Transverse colon (tissue), 4 donors: ENCODE data around the gene APOD.

Source experiments
- POLR2A ChIP-seq: fragments of 450-650 bp; IDR thresholded peaks from one replicate; pipeline ENCODE4 v1.6.1; 2016; ENCODE audit warnings: antibody characterized with exemption, mild to moderate bottlenecking, moderate library complexity
- POLR2AphosphoS5 ChIP-seq, 3 donors: sonication (generic); formaldehyde crosslinking; IDR thresholded peaks; one replicate each; pipeline ENCODE4 v1.6.1; 2016; ENCODE audit warnings: antibody characterized with exemption in 3 of 3
- TF ChIP-seq, protein P1 (sequence below), 5 experiments: fragments of 200-600 bp in 3 of 5; fragments of 450-650 bp in 2 of 5; sonication (generic) in 3 of 5; IDR thresholded peaks; 1 replicate in 2 of 5; 2 replicates in 3 of 5; pipeline ENCODE4 v1.5.1; 2016 to 2017; ENCODE audit warnings: antibody characterized with exemption in 5 of 5, inconsistent platforms in 3 of 5, mild to moderate bottlenecking in 2 of 5, moderate library complexity in 1 of 5

DNA sequence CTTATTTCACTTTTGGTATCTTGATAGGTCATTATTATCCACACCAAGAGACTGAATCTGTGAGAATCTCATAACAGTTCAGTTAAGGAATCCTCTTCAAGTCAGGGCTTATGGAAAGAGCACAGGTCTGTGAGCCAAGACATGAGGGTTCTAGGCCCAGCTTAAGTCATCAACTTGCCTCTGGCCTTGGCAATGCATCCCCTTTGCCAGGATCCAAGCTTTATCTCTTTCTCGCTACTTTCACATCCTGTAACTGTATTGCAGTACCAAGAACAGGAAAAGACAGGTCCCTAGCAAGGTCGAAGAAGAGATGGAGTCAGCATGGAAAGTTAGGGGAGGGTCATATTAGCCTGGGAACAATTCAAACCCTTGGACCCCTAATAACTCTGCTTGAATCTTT, 13.5 kb upstream of the APOD start:
- TF ChIP-seq POLR2A, result no peak
- no peak for TF ChIP-seq POLR2AphosphoS5 (IDR thresholded peaks at IDR 0.05)
- TF ChIP-seq, protein P1, sequence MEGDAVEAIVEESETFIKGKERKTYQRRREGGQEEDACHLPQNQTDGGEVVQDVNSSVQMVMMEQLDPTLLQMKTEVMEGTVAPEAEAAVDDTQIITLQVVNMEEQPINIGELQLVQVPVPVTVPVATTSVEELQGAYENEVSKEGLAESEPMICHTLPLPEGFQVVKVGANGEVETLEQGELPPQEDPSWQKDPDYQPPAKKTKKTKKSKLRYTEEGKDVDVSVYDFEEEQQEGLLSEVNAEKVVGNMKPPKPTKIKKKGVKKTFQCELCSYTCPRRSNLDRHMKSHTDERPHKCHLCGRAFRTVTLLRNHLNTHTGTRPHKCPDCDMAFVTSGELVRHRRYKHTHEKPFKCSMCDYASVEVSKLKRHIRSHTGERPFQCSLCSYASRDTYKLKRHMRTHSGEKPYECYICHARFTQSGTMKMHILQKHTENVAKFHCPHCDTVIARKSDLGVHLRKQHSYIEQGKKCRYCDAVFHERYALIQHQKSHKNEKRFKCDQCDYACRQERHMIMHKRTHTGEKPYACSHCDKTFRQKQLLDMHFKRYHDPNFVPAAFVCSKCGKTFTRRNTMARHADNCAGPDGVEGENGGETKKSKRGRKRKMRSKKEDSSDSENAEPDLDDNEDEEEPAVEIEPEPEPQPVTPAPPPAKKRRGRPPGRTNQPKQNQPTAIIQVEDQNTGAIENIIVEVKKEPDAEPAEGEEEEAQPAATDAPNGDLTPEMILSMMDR (IDR thresholded peaks at IDR 0.05), result no peak
